HFFc6 (cell line): Measurements from ENCODE around the gene PPP2R5C. TPM values are rescaled to one million over a fixed set of nuclear protein-coding genes. Genes with fewer than 3 reads are reported as not detected.

ENCODE experiments used
- DNase-seq: peaks from one replicate; pipeline ENCODE4 v3.0.0-alpha.2; 2018
- H3K27ac Mint-ChIP-seq: 2 replicates; pipeline ENCODE4 v1.8.0; 2020; ENCODE audit warnings: mild to moderate bottlenecking, mixed read lengths
- H3K27me3 Mint-ChIP-seq: 2 replicates; pipeline ENCODE4 v1.8.0; 2021; ENCODE audit warnings: mild to moderate bottlenecking, moderate library complexity, mixed read lengths; ENCODE audit not compliant: insufficient read depth
- H3K36me3 Mint-ChIP-seq: 2 replicates; pipeline ENCODE4 v1.8.0; 2021; ENCODE audit warnings: low read depth, mixed read lengths
- H3K4me1 Mint-ChIP-seq: 2 replicates; pipeline ENCODE4 v1.8.0; 2020; ENCODE audit warnings: low read depth, mixed read lengths
- H3K4me3 Mint-ChIP-seq: 2 replicates; pipeline ENCODE4 v1.8.0; 2020; ENCODE audit warnings: mild to moderate bottlenecking, moderate library complexity, mixed read lengths
- H3K9me3 Mint-ChIP-seq: 2 replicates; pipeline ENCODE4 v1.8.0; 2020; ENCODE audit warnings: mild to moderate bottlenecking, mixed read lengths
- CTCF ChIP-seq: fragments of 200-600 bp; sonication (generic); IDR thresholded peaks from 2 replicates; pipeline ENCODE4 v1.5.0; 2021; ENCODE audit warnings: antibody characterized with exemption, mild to moderate bottlenecking
- total RNA-seq, 6 experiments: library from RNA; stranded (reverse); fragmentation: NEBNext Ultra II Directional; extraction: Animal tissue kit (Norgen Biotek cat#: 25700); gene quantifications; 2 replicates in 1 of 6; 3 replicates in 5 of 6; pipeline ENCODE4 v1.2.3, GENCODE V29; 2021

The PPP2R5C gene
- total RNA-seq, 6 experiments from 2014 or later = 108 to 128 (median 122) TPM

GRCh38 chr14:101755591-101756324 lies 5.8 kb upstream of the PPP2R5C start:
- Mint-ChIP-seq H3K36me3 (no peaks in the 10 kb centered on the region), H3K27ac (no peak overlapping the region), H3K4me1 (peaks cover 5% of the 10 kb centered on the region), H3K4me3 (no peak overlapping the region), H3K27me3 (peaks cover 51% of the 10 kb centered on the region), H3K9me3 (no peaks in the 10 kb centered on the region)
- no peak for DNase-seq
- TF ChIP-seq CTCF = no peak

GRCh38 chr14:101757064-101757838 lies 4.3 kb upstream of the PPP2R5C start:
- Mint-ChIP-seq H3K4me1 (peaks cover 5% of the 10 kb centered on the region), H3K27me3 (peaks cover 38% of the 10 kb centered on the region), H3K36me3 (no peaks in the 10 kb centered on the region), H3K9me3 (no peaks in the 10 kb centered on the region), H3K4me3 (no peak overlapping the region), H3K27ac (no peak overlapping the region; the same call in 1 of the 2 replicates)
- DNase-seq = no peak
- no peak for TF ChIP-seq CTCF

GRCh38 chr14:101757839-101758211 lies 3.7 kb upstream of the PPP2R5C start:
- H3K4me1 Mint-ChIP-seq = peaks cover 11% of the 10 kb centered on the region
- no peaks in the 10 kb centered on the region for H3K36me3 Mint-ChIP-seq
- peaks cover 36% of the 10 kb centered on the region for H3K27me3 Mint-ChIP-seq
- no peak for TF ChIP-seq CTCF
- no peak overlapping the region for H3K4me3 Mint-ChIP-seq
- no peak for DNase-seq
- H3K9me3 Mint-ChIP-seq = no peaks in the 10 kb centered on the region
- no peak overlapping the region for H3K27ac Mint-ChIP-seq

GRCh38 chr14:101758913-101759593 lies 2.5 kb upstream of the PPP2R5C start:
- H3K4me1 Mint-ChIP-seq = peaks cover 12% of the 10 kb centered on the region
- H3K9me3 Mint-ChIP-seq = no peaks in the 10 kb centered on the region
- H3K27me3 Mint-ChIP-seq = peaks cover 26% of the 10 kb centered on the region
- H3K27ac Mint-ChIP-seq = no peak overlapping the region
- H3K4me3 Mint-ChIP-seq = no peak overlapping the region
- no peak for DNase-seq
- TF ChIP-seq CTCF = no peak
- H3K36me3 Mint-ChIP-seq = peaks cover 3% of the 10 kb centered on the region; the same call in 1 of the 2 replicates

- no peaks in the 10 kb centered on the region for H3K9me3 Mint-ChIP-seq
- peak; percentile 98 for DNase-seq
- H3K4me3 Mint-ChIP-seq = peak overlapping the region; percentile 57
- H3K4me1 Mint-ChIP-seq = peaks cover 12% of the 10 kb centered on the region
- H3K27ac Mint-ChIP-seq = no peak overlapping the region; the same call in 1 of the 2 replicates
- peaks cover 3% of the 10 kb centered on the region; the same call in 1 of the 2 replicates for H3K36me3 Mint-ChIP-seq
- peaks cover 16% of the 10 kb centered on the region for H3K27me3 Mint-ChIP-seq
- no peak for TF ChIP-seq CTCF
Observed at GRCh38 chr14:101760138-101761011, 1.1 kb upstream of the PPP2R5C start.
